Subcutaneous abdominal adipose tissue (tissue), 5 donors: Measurements from ENCODE around the gene UTF1.

Experiments
- H3K27ac ChIP-seq: one replicate; pipeline ENCODE4 v1.7.0; 2013; ENCODE audit warnings: low read depth, mild to moderate bottlenecking, inconsistent platforms, low read length, moderate library complexity
- H3K27me3 ChIP-seq, 5 donors: one replicate each; pipeline ENCODE4 v1.7.0; 2013; ENCODE audit warnings: low read length in 5 of 5, inconsistent platforms in 1 of 5; ENCODE audit not compliant: control insufficient read depth in 5 of 5, insufficient read depth in 4 of 5
- H3K36me3 ChIP-seq, 5 donors: one replicate each; pipeline ENCODE4 v1.7.0; 2013; ENCODE audit warnings: low read length in 5 of 5; ENCODE audit not compliant: control insufficient read depth in 5 of 5, insufficient read depth in 5 of 5
- H3K4me1 ChIP-seq, 5 donors: one replicate each; pipeline ENCODE4 v1.7.0; 2013; ENCODE audit warnings: low read length in 5 of 5, mild to moderate bottlenecking in 3 of 5, moderate library complexity in 1 of 5; ENCODE audit not compliant: control insufficient read depth in 5 of 5, insufficient read depth in 5 of 5
- H3K4me3 ChIP-seq, 5 donors: one replicate each; pipeline ENCODE4 v1.7.0; 2013; ENCODE audit warnings: low read length in 5 of 5, low read depth in 1 of 5
- H3K9ac ChIP-seq, 5 donors: one replicate each; pipeline ENCODE4 v1.7.0; 2013; ENCODE audit warnings: low read length in 5 of 5, mild to moderate bottlenecking in 4 of 5, moderate library complexity in 3 of 5
- H3K9me3 ChIP-seq, 5 donors: one replicate each; pipeline ENCODE4 v1.7.0; 2013; ENCODE audit warnings: low read length in 5 of 5; ENCODE audit not compliant: control insufficient read depth in 5 of 5
- donor health status: healthy.
- donor health status: healthy.
- donor health status: healthy.
- donor health status: healthy.
- donor health status: healthy.

The UTF1 gene

GRCh38 chr10:133254421-133255120 lies 24.6 kb downstream of the UTF1 start:
- no peak overlapping the region for H3K27ac ChIP-seq
- H3K4me3 ChIP-seq: no peak overlapping the region
- no peaks in the 10 kb centered on the region for H3K36me3 ChIP-seq
- H3K9ac ChIP-seq: no peak overlapping the region
- no peaks in the 10 kb centered on the region for H3K9me3 ChIP-seq
- peaks cover 2 to 31% (median 26%) of the 10 kb centered on the region in 5 donors for H3K4me1 ChIP-seq
- H3K27me3 ChIP-seq: peaks cover 6 to 17% (median 14%) of the 10 kb centered on the region in 5 donors

GRCh38 chr10:133255323-133255722 lies 25.3 kb downstream of the UTF1 start:
- Histone ChIP-seq H3K36me3 (no peaks in the 10 kb centered on the region), H3K9ac (no peak overlapping the region), H3K27ac (no peak overlapping the region), H3K27me3 (peaks cover 3 to 12% (median 8%) of the 10 kb centered on the region in 5 donors), H3K4me1 (peaks cover 2 to 39% (median 33%) of the 10 kb centered on the region in 5 donors), H3K4me3 (no peak overlapping the region), H3K9me3 (no peaks in the 10 kb centered on the region)

GRCh38 chr10:133257489-133258065 lies 27.6 kb downstream of the UTF1 start:
- no peaks in the 10 kb centered on the region for H3K9me3 ChIP-seq
- H3K27ac ChIP-seq: no peak overlapping the region
- peaks cover 0 to 3% (median 3%) of the 10 kb centered on the region in 5 donors for H3K27me3 ChIP-seq
- peak overlapping the region in 4 of 5 donors; percentile 5 to 47 (median 30) for H3K4me3 ChIP-seq
- H3K9ac ChIP-seq: peak overlapping the region in 3 of 5 donors; percentile 42 to 58 (median 54)
- H3K4me1 ChIP-seq: peaks cover 6 to 57% (median 50%) of the 10 kb centered on the region in 5 donors
- no peaks in the 10 kb centered on the region for H3K36me3 ChIP-seq

- peaks cover 6 to 61% (median 53%) of the 10 kb centered on the region in 5 donors for H3K4me1 ChIP-seq
- peak overlapping the region in 3 of 5 donors; percentile 42 to 58 (median 54) for H3K9ac ChIP-seq
- H3K4me3 ChIP-seq: peak overlapping the region in 3 of 5 donors; percentile 5 to 47 (median 26)
- peak overlapping the region; percentile 30 for H3K27ac ChIP-seq
- H3K36me3 ChIP-seq: no peaks in the 10 kb centered on the region
- H3K27me3 ChIP-seq: peaks cover 0 to 3% (median 2%) of the 10 kb centered on the region in 5 donors
- H3K9me3 ChIP-seq: no peaks in the 10 kb centered on the region
Measured at GRCh38 chr10:133258066-133258817, 28.2 kb downstream of the UTF1 start.

- peak overlapping the region in 1 of 5 donors; percentile 14 for H3K4me3 ChIP-seq
- peaks cover 0 to 3% (median 2%) of the 10 kb centered on the region in 5 donors for H3K27me3 ChIP-seq
- no peaks in the 10 kb centered on the region for H3K9me3 ChIP-seq
- peak overlapping the region in 2 of 5 donors; percentile 15 to 54 for H3K9ac ChIP-seq
- peak overlapping the region; percentile 30 for H3K27ac ChIP-seq
- peaks cover 6 to 57% (median 53%) of the 10 kb centered on the region in 5 donors for H3K4me1 ChIP-seq
- no peaks in the 10 kb centered on the region for H3K36me3 ChIP-seq
Measured at GRCh38 chr10:133258818-133259601, 29.0 kb downstream of the UTF1 start.

GRCh38 chr10:133259602-133259989 lies 29.6 kb downstream of the UTF1 start:
- Histone ChIP-seq H3K4me1 (peaks cover 6 to 62% (median 56%) of the 10 kb centered on the region in 5 donors), H3K4me3 (no peak overlapping the region), H3K27me3 (peaks cover 0 to 3% (median 2%) of the 10 kb centered on the region in 5 donors), H3K36me3 (no peaks in the 10 kb centered on the region), H3K9ac (no peak overlapping the region), H3K9me3 (no peaks in the 10 kb centered on the region), H3K27ac (peak overlapping the region; percentile 12)

- Histone ChIP-seq H3K4me1 (peaks cover 6 to 74% (median 65%) of the 10 kb centered on the region in 5 donors), H3K4me3 (peak overlapping the region in 4 of 5 donors; percentile 58 to 74 (median 62)), H3K27ac (peak overlapping the region; percentile 37), H3K9me3 (no peaks in the 10 kb centered on the region), H3K36me3 (no peaks in the 10 kb centered on the region), H3K27me3 (no peaks in the 10 kb centered on the region), H3K9ac (peak overlapping the region in 4 of 5 donors; percentile 16 to 77 (median 62))
Measured at GRCh38 chr10:133260895-133261725, 31.1 kb downstream of the UTF1 start.

- Histone ChIP-seq H3K27me3 (no peaks in the 10 kb centered on the region), H3K36me3 (no peaks in the 10 kb centered on the region), H3K4me3 (peak overlapping the region; percentile 53 to 74 (median 61)), H3K9me3 (no peaks in the 10 kb centered on the region), H3K9ac (peak overlapping the region in 4 of 5 donors; percentile 16 to 77 (median 51)), H3K4me1 (peaks cover 6 to 80% (median 69%) of the 10 kb centered on the region in 5 donors), H3K27ac (peak overlapping the region; percentile 37)
Measured at GRCh38 chr10:133261726-133262325, 31.8 kb downstream of the UTF1 start.
